ENCODE measurements around the gene KRT3. TPM values are rescaled to one million over a fixed set of nuclear protein-coding genes. Genes with fewer than 3 reads are reported as not detected.

KRT3 gene
- polyA plus RNA-seq, 3 donors: not detected

DNA sequence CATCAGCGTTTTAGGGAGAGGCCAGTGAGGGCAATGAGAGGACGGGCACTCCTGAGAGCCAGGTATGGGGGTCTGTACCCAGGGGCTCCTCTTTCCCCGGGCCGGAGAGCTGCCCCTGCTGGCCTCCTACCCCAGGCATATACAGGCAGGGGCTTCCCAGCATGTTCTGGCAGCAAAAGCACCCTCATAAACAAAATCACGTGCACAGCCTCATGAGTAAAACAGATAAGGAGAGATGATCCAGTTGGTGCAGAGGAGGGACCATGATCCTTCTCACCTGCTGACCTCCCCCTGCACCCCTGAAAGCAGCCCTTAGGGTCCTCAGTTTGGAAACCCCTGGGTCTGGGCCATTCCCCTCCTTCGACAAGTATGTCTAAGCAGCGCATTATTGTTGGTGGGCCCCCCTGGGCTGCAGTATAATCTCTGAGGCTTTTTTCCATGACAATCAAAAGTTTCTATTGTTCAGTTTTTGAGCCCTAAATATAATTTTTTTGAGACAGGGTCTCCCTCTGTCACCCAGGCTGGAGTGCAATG lies 23.0 kb upstream of the KRT3 start:
- WGBS (ENCODE audit: insufficient coverage): 58% methylated on average over 3 of the region's 7 CpGs
- Histone ChIP-seq H4K20me1 (ENCODE audit: insufficient read depth, low read length) (no peaks in the 10 kb centered on the region), H3K4me2 (replicated peaks; ENCODE audit: extremely low read depth, low read length, poor library complexity, severe bottlenecking) (no peak overlapping the region), H3K79me2 (ENCODE audit: insufficient read depth, low read length) (no peaks in the 10 kb centered on the region), H3K9me3 (replicated peaks in 1 of 2; ENCODE audit: control insufficient read depth in 1 of 2, insufficient read depth in 1 of 2, low read length in 2 of 2) (no peaks in the 10 kb centered on the region), H2AFZ (ENCODE audit: insufficient read depth, low read depth, low read length, poor library complexity, severe bottlenecking) (no peak overlapping the region), H3K4me3 (replicated peaks in 1 of 3; ENCODE audit: low read depth in 2 of 3, low read length in 3 of 3) (no peak overlapping the region), H3K36me3 (replicated peaks in 1 of 2; ENCODE audit: control insufficient read depth in 1 of 2, insufficient read depth in 2 of 2, low read length in 2 of 2) (no peaks in the 10 kb centered on the region), H3K27ac (ENCODE audit: low read depth in 1 of 2, low read length in 2 of 2) (no peak overlapping the region), H3K27me3 (ENCODE audit: control insufficient read depth in 2 of 2, insufficient read depth in 2 of 2, low read length in 2 of 2) (no peaks in the 10 kb centered on the region), H3K4me1 (ENCODE audit: control insufficient read depth in 1 of 2, insufficient read depth in 2 of 2, low read length in 2 of 2) (no peaks in the 10 kb centered on the region), H3K9ac (ENCODE audit: insufficient read depth, low read length, poor library complexity, severe bottlenecking) (no peak overlapping the region)
- H3K27ac Mint-ChIP-seq: no peak overlapping the region
- peaks cover 4 to 9% (median 5%) of the 10 kb centered on the region in 3 donors for H3K27me3 Mint-ChIP-seq (ENCODE audit: low read depth in 3 of 3)
- intact Hi-C loops (cut with micrococcal nuclease): no loop called here
- no peak for DNase-seq
- no peaks in the 10 kb centered on the region for H3K36me3 Mint-ChIP-seq
- TF ChIP-seq, protein P1, sequence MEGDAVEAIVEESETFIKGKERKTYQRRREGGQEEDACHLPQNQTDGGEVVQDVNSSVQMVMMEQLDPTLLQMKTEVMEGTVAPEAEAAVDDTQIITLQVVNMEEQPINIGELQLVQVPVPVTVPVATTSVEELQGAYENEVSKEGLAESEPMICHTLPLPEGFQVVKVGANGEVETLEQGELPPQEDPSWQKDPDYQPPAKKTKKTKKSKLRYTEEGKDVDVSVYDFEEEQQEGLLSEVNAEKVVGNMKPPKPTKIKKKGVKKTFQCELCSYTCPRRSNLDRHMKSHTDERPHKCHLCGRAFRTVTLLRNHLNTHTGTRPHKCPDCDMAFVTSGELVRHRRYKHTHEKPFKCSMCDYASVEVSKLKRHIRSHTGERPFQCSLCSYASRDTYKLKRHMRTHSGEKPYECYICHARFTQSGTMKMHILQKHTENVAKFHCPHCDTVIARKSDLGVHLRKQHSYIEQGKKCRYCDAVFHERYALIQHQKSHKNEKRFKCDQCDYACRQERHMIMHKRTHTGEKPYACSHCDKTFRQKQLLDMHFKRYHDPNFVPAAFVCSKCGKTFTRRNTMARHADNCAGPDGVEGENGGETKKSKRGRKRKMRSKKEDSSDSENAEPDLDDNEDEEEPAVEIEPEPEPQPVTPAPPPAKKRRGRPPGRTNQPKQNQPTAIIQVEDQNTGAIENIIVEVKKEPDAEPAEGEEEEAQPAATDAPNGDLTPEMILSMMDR (IDR thresholded peaks at IDR 0.05): no peak
- no peaks in the 10 kb centered on the region for H3K4me1 Mint-ChIP-seq
- no peaks in the 10 kb centered on the region for H3K9me3 Mint-ChIP-seq
- H3K4me3 Mint-ChIP-seq: no peak overlapping the region

DNA sequence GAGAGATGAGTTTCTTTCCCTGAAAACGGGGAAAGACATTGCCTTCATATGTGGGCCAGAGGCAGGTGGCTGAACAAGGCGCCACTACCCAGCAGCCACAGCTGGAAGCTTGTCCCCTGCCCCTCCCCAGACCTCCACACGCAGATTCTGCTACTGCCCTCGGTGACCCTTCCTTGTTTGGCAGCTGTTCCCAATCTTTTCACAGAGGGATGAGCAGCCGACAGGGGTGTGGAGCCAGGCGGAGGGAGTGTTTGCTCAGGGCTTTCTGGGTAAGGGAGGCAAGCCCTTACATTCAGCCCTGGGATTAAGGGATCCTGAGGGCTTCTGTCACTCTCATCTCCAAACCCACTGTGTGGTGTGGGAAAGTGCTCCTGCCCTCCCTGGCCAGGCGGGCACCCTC lies 22.5 kb upstream of the KRT3 start:
- Mint-ChIP-seq H3K36me3 (no peaks in the 10 kb centered on the region), H3K27ac (peak overlapping the region in 1 of 7 donors; percentile 13), H3K9me3 (no peaks in the 10 kb centered on the region), H3K27me3 (ENCODE audit: low read depth in 3 of 3) (peaks cover 4 to 9% (median 5%) of the 10 kb centered on the region in 3 donors), H3K4me1 (no peaks in the 10 kb centered on the region), H3K4me3 (no peak overlapping the region)
- no peak overlapping the region for H3K4me3 ChIP-seq (replicated peaks in 1 of 3; ENCODE audit: low read depth in 2 of 3, low read length in 3 of 3)
- no peaks in the 10 kb centered on the region for H3K9me3 ChIP-seq (replicated peaks in 1 of 2; ENCODE audit: control insufficient read depth in 1 of 2, insufficient read depth in 1 of 2, low read length in 2 of 2)
- H3K79me2 ChIP-seq (ENCODE audit: insufficient read depth, low read length): no peaks in the 10 kb centered on the region
- H3K27ac ChIP-seq (ENCODE audit: low read depth in 1 of 2, low read length in 2 of 2): no peak overlapping the region
- no peaks in the 10 kb centered on the region for H3K4me1 ChIP-seq (ENCODE audit: control insufficient read depth in 1 of 2, insufficient read depth in 2 of 2, low read length in 2 of 2)
- WGBS (ENCODE audit: insufficient coverage): 80% methylated on average over 1 of the region's 7 CpGs
- no peaks in the 10 kb centered on the region for H3K36me3 ChIP-seq (replicated peaks in 1 of 2; ENCODE audit: control insufficient read depth in 1 of 2, insufficient read depth in 2 of 2, low read length in 2 of 2)
- no peak for DNase-seq
- no peaks in the 10 kb centered on the region for H3K27me3 ChIP-seq (ENCODE audit: control insufficient read depth in 2 of 2, insufficient read depth in 2 of 2, low read length in 2 of 2)
- TF ChIP-seq, protein P1 (IDR thresholded peaks at IDR 0.05): no peak
- H4K20me1 ChIP-seq (ENCODE audit: insufficient read depth, low read length): no peaks in the 10 kb centered on the region
- intact Hi-C loops (cut with micrococcal nuclease): no loop called here
- no peak overlapping the region for H3K4me2 ChIP-seq (replicated peaks; ENCODE audit: extremely low read depth, low read length, poor library complexity, severe bottlenecking)
- H2AFZ ChIP-seq (ENCODE audit: insufficient read depth, low read depth, low read length, poor library complexity, severe bottlenecking): no peak overlapping the region
- H3K9ac ChIP-seq (ENCODE audit: insufficient read depth, low read length, poor library complexity, severe bottlenecking): no peak overlapping the region
